Hippocampal formation (tissue), 2 donors: ENCODE measurements around the gene VAPA.

Experiments used
- DNase-seq, 2 donors: peaks; one replicate each; lab custom pipeline; 2025; lab: John Stamatoyannopoulos, UW

The VAPA gene

GRCh38 chr18:9941103-9941502, 27.3 kb downstream of the VAPA start:
- no peak for DNase-seq

DNA sequence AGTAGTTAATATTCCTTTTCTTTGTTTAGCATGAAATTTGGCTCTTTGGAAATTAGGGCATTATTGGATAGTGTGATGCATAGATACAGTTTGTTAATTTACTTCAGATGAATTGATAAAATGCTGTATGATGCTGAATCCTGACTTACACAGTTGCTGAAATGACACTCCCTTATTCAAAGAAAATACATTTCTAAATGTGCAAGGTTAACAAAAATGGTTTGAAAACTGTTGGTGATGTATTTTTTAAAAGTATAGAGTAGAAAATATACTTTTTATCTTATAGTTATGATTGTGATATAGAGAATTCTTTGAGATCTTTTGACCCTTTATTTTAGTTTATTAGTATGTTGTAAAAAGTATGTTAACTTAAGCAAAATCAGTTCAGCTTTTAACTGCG, 27.8 kb downstream of the VAPA start:
- DNase-seq = no peak

DNA sequence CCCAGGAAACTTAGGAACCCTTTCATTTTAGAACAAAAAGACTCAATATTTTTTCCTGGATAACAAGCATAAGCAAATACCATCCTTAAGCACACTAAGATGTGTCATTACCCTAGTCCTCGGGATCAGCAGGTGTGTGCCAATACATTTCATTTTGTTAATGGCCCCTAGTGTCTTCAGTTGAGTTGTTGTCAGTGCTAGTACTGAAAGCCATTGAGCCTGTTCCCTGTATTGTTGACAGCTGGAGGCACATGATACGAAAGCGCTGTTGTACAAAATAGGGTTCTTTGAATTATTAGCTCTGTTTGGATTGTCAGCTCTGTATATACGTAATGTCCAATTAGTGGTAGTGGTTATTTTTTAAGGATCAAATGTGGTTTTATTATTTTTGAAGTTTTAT, 29.5 kb downstream of the VAPA start:
- DNase-seq = peak in 1 of 2 donors; percentile 49

DNA sequence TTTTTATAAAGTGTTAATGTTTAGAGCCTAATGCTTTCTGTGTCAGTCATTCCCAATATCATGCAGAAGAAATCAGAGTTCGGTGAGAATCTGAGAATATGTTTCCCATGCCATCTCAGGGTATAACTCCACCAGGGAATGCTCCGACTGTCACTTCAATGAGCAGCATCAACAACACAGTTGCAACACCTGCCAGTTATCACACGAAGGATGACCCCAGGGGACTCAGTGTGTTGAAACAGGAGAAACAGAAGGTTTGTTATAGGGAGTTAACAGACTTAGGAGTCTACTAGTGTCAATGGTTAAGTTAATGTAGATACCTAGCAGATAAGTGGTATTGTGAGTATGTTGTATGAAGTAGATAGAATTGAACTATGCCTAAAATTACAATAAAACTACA, 31.0 kb downstream of the VAPA start:
- DNase-seq = no peak

- no peak for DNase-seq
Observed at GRCh38 chr18:9946831-9947230, 33.0 kb downstream of the VAPA start.

- DNase-seq = no peak
Observed at GRCh38 chr18:9947248-9947647, 33.4 kb downstream of the VAPA start.

DNA sequence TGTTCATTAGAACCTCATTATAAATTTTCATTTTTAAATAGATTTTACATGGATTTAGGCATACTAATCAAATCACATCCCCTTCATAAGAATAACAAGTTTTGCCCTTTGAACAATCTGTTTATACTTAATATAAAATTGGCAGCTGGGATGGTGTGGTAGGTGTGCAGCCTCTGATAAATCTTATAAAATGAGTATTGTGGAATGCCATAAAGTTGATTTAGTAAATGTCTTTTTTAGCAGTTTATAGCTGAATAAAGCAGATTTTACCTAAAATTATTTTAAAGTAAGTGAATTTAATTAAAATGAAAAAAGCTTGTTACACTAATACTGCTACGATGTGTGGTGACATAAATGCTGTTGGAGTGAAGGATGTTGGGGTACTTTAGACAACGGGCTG, 35.5 kb downstream of the VAPA start:
- no peak for DNase-seq

DNA sequence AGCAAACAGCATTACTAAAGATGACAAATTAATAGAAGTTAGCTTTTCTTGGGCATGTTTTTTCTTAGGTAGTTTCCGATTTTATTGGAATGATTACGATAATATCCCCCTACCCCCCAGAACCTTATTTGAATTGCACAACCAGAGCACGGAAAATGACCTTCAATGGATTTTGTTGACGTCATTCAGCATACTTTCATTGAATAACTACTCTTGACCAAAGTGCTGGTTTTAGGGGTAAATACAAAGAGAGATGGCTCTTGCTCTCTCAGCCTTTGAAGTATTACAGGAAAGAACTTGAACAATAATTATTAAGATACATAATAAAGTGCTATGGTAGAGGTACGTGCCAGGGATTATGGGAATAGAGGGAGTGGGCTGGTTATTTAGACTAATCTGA, 36.0 kb downstream of the VAPA start:
- DNase-seq = no peak

DNA sequence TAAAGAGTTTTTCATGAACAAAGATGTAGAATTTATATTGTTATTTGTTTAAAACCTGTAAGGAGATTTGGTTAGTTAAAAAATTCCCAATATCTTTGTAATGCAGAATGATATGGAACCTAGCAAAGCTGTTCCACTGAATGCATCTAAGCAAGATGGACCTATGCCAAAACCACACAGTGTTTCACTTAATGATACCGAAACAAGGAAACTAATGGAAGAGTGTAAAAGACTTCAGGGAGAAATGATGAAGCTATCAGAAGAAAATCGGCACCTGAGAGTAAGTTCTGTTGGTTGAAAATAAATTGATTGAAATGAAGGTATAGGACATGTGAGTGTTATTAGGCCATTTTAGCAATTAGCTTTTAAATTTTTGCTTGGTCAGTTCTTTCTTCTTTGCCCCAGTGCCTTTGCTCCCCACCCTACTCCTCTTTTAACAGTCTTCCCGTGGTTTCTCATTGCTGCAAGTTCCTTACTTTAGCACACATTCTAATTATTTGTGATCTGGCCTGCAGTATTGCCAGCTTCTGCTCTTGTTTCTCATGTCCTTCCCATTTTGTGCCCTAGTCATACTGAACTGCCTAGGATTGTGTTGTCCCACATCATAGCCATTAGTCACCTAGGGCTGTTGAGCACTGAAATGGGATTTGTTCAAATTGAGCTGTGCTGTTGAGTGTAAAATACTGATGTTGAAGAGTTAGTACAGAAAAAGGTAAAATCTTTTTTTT, 36.6 kb downstream of the VAPA start:
- DNase-seq = no peak

DNA sequence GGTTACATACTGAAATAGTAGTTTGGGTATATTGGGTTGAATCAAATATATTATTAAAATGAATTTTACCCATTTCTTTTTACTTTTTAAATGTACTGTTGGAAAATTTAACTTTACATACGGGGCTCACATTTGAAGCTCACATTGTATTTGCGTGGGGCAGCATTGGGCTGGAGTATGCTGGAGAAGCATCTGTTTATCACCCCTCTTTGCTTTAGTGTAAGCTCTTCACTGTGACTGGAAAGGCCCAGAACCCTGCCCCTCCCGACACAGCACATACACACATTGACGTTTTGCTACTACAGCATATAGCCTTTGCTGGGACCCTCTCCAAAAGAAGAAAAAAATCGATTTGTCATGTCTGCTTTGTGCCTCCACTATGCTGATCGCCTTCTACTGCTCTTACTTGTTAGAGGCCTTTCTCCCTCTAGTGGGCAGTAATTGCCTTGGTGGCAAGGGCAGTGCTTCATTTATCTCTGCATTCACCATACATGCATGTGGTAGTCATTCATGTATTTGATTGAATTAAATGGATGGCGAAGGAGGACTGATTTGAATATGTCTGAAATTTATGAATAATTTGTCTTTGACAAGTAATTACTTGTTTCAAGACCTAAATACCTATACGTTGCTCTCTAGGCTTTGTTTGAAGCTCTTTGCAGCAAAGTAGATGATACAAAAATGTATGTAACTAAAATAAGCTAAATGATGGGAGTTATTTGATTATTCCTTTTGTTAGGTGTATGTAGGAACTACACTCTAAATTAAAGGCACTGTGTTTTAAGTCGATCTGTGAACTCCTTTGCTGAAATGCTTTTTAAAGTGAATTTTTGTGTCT, 37.4 kb downstream of the VAPA start:
- peak; percentile 33 to 49 for DNase-seq

GRCh38 chr18:9952633-9953416, 39.0 kb downstream of the VAPA start:
- no peak for DNase-seq

DNA sequence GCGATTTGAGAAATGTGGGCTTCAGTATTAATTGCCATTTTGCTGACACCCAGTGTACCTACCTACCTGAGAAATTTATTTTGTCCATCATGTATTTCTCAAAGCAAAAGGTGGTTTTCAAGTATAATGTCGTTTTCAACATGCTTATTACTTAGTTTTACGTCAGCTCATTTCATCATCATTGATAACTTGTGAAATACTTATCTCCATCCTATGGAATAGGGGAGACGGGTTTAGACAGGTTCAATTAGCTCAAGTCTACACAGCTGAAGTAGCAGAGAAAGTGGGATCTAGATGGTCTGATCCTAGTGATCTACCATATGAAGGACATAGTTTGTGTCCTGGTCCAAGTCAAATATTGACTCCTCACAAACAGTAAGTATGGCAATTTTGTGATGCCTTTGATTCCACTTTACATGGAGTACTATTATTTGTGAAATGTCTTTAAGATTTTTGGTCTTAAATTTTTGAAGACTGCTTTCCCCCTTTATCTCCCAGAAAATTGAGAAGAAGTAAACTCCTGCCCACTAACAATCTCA, 45.1 kb downstream of the VAPA start:
- DNase-seq = no peak

DNA sequence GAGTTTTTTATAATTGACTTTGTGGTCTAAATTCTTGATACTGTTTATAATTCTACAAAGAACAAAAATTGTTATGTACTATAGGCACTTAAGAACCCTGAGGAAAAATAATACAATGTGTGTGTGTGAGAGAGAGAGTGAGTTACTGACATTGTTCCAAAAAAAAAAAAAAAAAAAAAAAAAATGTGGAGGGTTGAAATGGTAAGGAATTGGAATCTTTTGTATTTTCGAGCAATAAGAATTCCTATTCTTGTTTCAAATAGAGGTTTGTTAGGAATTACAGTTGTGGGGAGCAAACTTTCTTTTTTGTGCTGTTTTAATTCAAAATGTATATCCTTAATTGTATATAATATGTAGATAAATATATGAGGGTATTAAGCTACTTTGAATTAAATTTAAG, 45.7 kb downstream of the VAPA start:
- DNase-seq = no peak

DNA sequence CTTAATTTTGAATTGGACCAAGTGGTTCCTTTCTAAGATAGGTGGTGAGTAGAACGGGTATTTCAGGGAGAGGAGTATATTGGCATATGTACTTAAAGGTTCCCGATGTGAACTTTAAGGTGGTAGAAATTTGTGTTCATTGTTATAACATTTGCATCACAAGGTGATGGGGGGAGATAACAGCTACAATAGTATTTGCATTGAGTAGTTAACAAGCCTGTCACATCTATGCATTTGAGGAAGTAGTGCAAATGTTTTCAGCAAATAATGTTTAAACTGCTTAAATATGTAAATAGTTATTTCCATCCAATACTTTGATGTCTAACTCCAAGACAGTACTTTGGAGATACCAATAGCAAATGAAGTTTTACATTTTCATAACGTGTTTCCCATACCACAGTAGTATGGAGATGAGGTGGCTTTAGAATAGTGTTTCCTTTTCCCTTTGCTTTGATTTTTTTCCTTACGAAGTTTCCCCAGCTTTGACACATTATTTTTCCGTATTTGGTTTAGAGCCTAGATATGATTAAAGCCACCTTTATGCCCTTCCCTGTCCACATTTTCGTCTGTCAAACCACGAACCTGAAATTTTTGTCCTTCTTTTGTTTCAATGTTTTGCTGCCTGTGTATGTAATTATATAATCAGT, 46.6 kb downstream of the VAPA start:
- DNase-seq = no peak

DNA sequence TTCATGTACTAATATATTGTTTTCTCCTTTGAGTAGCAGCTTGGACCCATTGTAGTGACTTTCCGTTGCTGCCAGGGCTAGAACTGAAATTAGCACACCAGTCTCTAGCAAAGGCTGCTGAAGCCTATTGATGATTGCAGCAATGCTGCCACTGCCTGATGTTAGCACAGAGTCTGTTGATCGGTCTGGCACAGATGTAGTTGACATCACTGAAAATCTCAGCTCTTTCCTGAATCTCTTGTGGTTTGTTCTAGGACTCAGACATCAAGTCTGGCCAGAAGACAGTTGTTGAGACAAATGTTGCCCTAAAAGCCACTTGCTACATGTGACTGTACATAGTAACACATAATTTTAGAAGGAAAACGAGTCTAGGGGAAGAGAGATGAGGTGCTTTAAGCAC, 47.2 kb downstream of the VAPA start:
- DNase-seq = peak in 1 of 2 donors; percentile 39

- no peak for DNase-seq
Observed at GRCh38 chr18:9965711-9966624, 52.2 kb downstream of the VAPA start.

DNA sequence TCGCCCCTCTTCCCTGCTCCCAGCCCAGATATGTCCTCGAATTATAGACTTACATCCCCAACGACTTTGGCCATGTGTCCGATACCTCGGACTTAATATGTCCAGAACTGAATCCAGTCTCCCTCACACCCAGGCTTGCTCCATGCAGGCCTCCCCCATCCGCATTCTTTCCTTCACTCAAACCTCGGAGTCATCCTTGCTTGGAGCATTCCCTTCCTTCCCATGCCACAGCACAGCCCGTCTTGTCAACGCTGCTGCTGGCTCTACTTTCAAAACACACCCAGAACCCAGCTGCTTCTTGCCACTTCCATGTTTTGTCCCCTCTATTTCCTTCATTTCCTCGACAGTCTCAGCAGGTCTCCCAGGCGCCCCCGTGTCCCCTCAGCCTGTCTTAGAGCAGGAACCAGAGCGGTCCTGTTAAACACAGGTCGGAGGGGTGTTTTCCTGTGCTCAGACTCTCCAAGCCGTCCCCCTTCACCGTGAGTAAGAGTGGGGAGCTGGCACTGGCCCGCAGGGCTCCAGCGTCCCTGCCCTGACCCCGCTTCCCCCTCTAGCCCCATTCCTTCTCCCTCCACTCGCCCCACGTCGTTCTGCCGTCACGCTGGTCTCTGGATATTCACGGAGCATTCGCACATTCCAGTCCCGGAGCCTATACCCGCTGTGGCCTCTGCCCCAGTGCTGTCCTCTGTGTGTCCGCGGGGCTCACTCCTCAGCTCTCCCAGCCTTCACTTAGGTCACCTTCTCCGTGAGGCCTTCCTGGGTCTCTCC, 54.4 kb downstream of the VAPA start:
- no peak for DNase-seq

GRCh38 chr18:9969247-9969646, 55.4 kb downstream of the VAPA start:
- no peak for DNase-seq

GRCh38 chr18:9971313-9971920, 57.6 kb downstream of the VAPA start:
- peak; percentile 72 to 82 for DNase-seq

DNA sequence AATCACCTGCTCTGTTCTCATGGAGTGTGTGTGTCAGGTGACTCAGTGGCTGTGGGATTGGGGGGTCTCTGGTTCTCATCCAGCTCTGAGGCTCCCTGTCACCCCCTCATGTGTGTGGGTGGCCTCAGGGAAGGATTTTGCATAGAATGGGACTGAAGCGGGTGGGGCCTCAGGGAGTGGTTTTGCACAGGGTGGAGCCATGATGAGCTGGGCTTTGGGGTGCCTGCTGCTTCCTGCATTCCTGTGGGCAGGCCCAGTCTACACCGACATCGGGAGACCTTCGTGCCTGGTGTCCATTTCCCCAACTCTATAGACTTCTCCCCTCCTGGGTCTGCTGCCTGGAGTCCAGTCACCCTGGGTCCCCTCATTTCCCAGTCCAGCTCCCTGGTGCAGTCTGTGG, 59.7 kb downstream of the VAPA start:
- no peak for DNase-seq
